Keratinocyte (primary cell): Measurements from ENCODE around the gene PRRT3. TPM values are rescaled to one million over a fixed set of nuclear protein-coding genes. Genes with fewer than 3 reads are reported as not detected.
A peak's percentile ranks its signal among the peaks of the same experiment; 100 is the strongest.

ENCODE experiments used
- DNase-seq: peaks from one replicate; pipeline ENCODE4 v3.0.0-alpha.2; 2011; ENCODE audit warnings: low read depth, missing footprints, low spot score
- FAIRE-seq: peaks from 2 replicates; lab custom pipeline; 2011; peaks lifted over from hg19 to GRCh38; lab: Jason Lieb, UNC
- H2AFZ ChIP-seq: 2 replicates; pipeline ENCODE4 v1.6.0; 2012; ENCODE audit warnings: low read length, control low read depth, inconsistent platforms; ENCODE audit not compliant: control insufficient read depth
- H3K27ac ChIP-seq: 2 replicates; pipeline ENCODE4 v1.5.1; 2011; ENCODE audit warnings: low read length; ENCODE audit not compliant: control insufficient read depth, insufficient read depth
- H3K27me3 ChIP-seq: 3 replicates; pipeline ENCODE4 v1.6.0; 2011; ENCODE audit warnings: low read length; ENCODE audit not compliant: control insufficient read depth, insufficient read depth; ENCODE audit errors: extremely low read depth
- H3K36me3 ChIP-seq, 2 experiments: 2 replicates in 1 of 2; 3 replicates in 1 of 2; pipeline ENCODE4 v1.5.1; 2011; ENCODE audit warnings: low read length in 2 of 2, mild to moderate bottlenecking in 1 of 2; ENCODE audit not compliant: control insufficient read depth in 2 of 2, insufficient read depth in 2 of 2; ENCODE audit errors: extremely low read depth in 1 of 2
- H3K4me1 ChIP-seq: 3 replicates; pipeline ENCODE4 v1.5.1; 2011; ENCODE audit warnings: low read length; ENCODE audit not compliant: control insufficient read depth, insufficient read depth; ENCODE audit errors: extremely low read depth
- H3K4me2 ChIP-seq: 3 replicates; pipeline ENCODE4 v1.6.0; 2011; ENCODE audit warnings: low read depth, low read length; ENCODE audit not compliant: control insufficient read depth, insufficient read depth; ENCODE audit errors: extremely low read depth
- H3K4me3 ChIP-seq, 3 experiments: fragments of 200-600 bp in 1 of 3; sonication (generic) in 1 of 3; 2 replicates in 2 of 3; 3 replicates in 1 of 3; pipeline ENCODE4 v1.5.1; 2011 to 2016; ENCODE audit warnings: low read length in 3 of 3, mild to moderate bottlenecking in 3 of 3, control low read depth in 2 of 3, inconsistent platforms in 1 of 3, low read depth in 1 of 3, mixed read lengths in 1 of 3, mixed run types in 1 of 3, moderate library complexity in 1 of 3; ENCODE audit not compliant: control insufficient read depth in 2 of 3, insufficient read depth in 2 of 3; ENCODE audit errors: extremely low read depth in 1 of 3
- H3K79me2 ChIP-seq: 2 replicates; pipeline ENCODE4 v1.6.0; 2012; ENCODE audit warnings: low read length; ENCODE audit not compliant: control insufficient read depth, insufficient read depth
- H3K9ac ChIP-seq: 3 replicates; pipeline ENCODE4 v1.6.0; 2011; ENCODE audit warnings: low read length; ENCODE audit not compliant: control insufficient read depth, insufficient read depth; ENCODE audit errors: extremely low read depth
- H3K9me1 ChIP-seq: 3 replicates; pipeline ENCODE4 v1.6.0; 2011; ENCODE audit warnings: low read length; ENCODE audit not compliant: control insufficient read depth, insufficient read depth; ENCODE audit errors: extremely low read depth
- H3K9me3 ChIP-seq: 2 replicates; pipeline ENCODE4 v1.5.1; 2012; ENCODE audit warnings: low read depth, low read length; ENCODE audit not compliant: control insufficient read depth
- H4K20me1 ChIP-seq: 3 replicates; pipeline ENCODE4 v1.6.0; 2011; ENCODE audit warnings: low read length; ENCODE audit not compliant: control insufficient read depth, insufficient read depth; ENCODE audit errors: extremely low read depth
- EZH2 ChIP-seq: IDR thresholded peaks from one replicate; pipeline ENCODE4 v1.6.1; 2012; ENCODE audit warnings: inconsistent platforms, mild to moderate bottlenecking, low read length, moderate library complexity
- dilution Hi-C: fragments of 300-500 bp; cut with MboI; formaldehyde crosslinking; loops from one replicate; pipeline ENCODE4 v1.7.0; 2020; ENCODE audit warnings: low sequenced_read_pairs; ENCODE audit not compliant: extremely low pct_ligation_motif_present
- polyA plus RNA-seq, 5 experiments: library from polyadenylated mRNA; depleted of rRNA in 3 of 5; stranded (reverse) in 3 of 5; stranded (forward) in 1 of 5; unstranded in 1 of 5; fragments of >200 nt; gene quantifications; 1 replicate in 1 of 5; 2 replicates in 3 of 5; 3 replicates in 1 of 5; pipeline versions ENCODE4 v1.2.1 to v1.2.3, GENCODE V29; 2011 to 2012; ENCODE audit warnings: missing spikeins in 2 of 5, low read depth in 1 of 5, low replicate concordance in 1 of 5
- TF ChIP-seq, protein P1 (sequence below), 3 experiments: IDR thresholded peaks in 1 of 3; conservative IDR thresholded peaks in 1 of 3; optimal IDR thresholded peaks in 1 of 3; 2 replicates in 2 of 3; 3 replicates in 1 of 3; pipeline versions ENCODE3 to v1.5.1; 2011; ENCODE audit warnings: low read length in 3 of 3, mild to moderate bottlenecking in 3 of 3, moderate library complexity in 2 of 3, control low read depth in 1 of 3, inconsistent platforms in 1 of 3; ENCODE audit not compliant: insufficient read depth in 2 of 3; ENCODE audit errors: extremely low read depth in 1 of 3

Gene PRRT3
- polyA plus RNA-seq, 1 donor (not counting 4 experiments of a cell fraction or from before 2014, with no cell fraction given) = 0.22 TPM

DNA sequence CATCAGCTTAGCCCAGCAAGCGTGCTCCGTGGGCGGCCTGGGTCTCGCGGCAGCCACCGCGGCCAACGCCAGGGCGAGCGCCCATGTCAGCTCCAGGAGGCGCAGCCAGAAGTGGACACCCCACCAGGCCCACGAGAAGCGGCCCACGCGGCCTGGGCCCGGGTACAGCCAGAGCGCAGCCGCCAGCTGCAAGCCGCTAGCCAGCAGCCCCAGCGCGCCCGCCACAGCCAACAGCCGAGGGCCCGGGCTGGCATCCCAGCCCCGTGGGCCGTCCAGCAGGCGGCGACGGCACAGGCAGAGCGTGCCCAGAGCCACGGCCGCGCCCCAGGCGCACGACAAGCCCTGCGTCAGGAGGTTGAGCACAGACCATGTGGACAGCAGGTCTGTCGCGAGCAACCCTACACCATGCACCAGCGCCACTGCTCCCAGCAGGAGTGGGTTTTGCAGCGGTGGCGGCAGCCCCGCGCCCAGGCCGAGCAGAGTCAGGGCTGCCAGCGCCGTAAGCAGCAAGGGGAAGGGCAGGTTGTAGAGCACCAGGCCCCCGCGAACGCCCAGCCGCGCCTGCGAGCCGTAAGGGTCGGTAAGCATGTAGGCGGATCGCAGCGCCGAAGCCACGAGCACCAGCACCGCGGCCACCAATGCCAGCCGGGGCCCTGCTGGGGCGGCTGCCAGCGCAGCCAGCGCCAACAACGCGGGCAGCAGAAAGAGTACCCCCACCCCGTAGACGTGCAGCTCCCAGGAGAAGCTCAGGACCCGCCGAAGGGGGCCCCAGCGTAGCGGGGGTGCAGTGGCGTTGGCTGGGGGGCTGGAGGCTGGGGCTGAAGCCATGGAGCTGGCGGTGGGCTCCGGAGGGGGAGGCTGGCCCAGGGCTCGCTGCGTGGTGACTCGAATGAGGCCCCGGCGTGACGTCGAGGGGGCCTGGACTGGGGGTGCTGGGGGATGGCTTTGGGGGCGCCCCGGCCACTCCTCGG is 4.9 kb downstream of the PRRT3 start:
- Histone ChIP-seq H3K4me1 (peaks cover 5% of the 10 kb centered on the region), H3K27me3 (no peaks in the 10 kb centered on the region), H2AFZ (peak overlapping the region; percentile 94), H3K9me1 (no peaks in the 10 kb centered on the region), H3K79me2 (no peaks in the 10 kb centered on the region), H3K4me3 (peak overlapping the region; percentile 48 to 78 (median 52)), H3K27ac (no peak overlapping the region), H3K36me3 (peaks cover 0 to 12% of the 10 kb centered on the region in 2 experiments), H4K20me1 (no peaks in the 10 kb centered on the region), H3K9ac (peak overlapping the region; percentile 80), H3K9me3 (no peaks in the 10 kb centered on the region), H3K4me2 (peak overlapping the region; percentile 85)
- dilution Hi-C loops = no loop called here
- FAIRE-seq (no peak), DNase-seq (no peak)
- TF ChIP-seq, protein P1, sequence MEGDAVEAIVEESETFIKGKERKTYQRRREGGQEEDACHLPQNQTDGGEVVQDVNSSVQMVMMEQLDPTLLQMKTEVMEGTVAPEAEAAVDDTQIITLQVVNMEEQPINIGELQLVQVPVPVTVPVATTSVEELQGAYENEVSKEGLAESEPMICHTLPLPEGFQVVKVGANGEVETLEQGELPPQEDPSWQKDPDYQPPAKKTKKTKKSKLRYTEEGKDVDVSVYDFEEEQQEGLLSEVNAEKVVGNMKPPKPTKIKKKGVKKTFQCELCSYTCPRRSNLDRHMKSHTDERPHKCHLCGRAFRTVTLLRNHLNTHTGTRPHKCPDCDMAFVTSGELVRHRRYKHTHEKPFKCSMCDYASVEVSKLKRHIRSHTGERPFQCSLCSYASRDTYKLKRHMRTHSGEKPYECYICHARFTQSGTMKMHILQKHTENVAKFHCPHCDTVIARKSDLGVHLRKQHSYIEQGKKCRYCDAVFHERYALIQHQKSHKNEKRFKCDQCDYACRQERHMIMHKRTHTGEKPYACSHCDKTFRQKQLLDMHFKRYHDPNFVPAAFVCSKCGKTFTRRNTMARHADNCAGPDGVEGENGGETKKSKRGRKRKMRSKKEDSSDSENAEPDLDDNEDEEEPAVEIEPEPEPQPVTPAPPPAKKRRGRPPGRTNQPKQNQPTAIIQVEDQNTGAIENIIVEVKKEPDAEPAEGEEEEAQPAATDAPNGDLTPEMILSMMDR (optimal IDR thresholded peaks at IDR 0.05 in 1 of 3, IDR thresholded peaks at IDR 0.05 in 1 of 3, conservative IDR thresholded peaks at IDR 0.05 in 1 of 3; ENCODE audit: extremely low read depth in 1 of 3, insufficient read depth in 2 of 3, low read length in 3 of 3) = peak; percentile 37 to 76 (median 72)
- TF ChIP-seq EZH2 = no peak

DNA sequence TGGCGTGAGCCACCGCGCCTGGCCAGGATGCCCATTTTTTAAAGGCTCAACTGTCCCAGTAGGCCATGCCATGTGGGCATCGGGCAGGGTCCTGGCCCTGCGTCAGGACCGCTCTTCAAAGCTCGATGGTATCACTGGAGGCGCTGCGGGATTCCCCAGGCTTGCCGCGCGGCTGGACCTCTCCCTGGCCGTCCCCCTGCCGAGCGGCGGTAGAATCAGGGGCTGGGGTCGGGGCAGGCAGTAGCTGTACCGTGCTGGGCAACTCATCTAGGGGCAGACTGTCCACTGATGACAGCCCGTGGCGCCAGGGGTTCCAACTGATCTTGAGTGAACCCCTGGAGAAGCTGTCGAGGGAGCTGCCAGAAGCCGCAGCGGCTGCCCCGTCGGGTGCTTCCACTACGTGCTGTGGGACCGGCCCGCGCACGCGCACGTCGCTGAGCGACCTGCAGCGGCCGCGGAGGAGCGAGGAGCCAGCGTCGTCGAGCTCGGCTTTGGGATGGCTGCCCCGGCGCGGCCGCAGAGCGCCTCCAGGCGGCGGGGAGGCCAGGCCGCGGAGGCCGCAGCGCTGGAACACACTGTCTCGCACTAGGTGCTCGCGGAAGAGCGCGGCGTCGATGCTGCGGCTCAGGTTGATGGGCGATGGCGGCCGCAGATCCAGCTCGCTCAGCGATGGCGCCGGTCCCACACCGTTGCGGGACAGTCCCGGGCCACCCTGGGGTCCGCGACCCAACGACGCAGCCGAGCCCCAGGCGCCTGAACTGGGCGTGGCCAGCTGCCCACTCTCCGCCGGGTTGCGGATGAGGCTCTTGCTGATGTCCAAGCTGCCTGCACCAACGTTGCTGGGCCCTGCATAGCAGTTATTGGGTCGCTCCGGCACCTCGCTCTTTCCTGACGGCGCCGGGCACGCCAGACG is 5.8 kb downstream of the PRRT3 start:
- Histone ChIP-seq H3K9ac (peak overlapping the region; percentile 80), H3K4me1 (peaks cover 5% of the 10 kb centered on the region), H3K36me3 (peaks cover 0 to 12% of the 10 kb centered on the region in 2 experiments), H3K9me3 (no peaks in the 10 kb centered on the region), H3K4me3 (peak overlapping the region; percentile 52 to 79 (median 78)), H3K4me2 (peak overlapping the region; percentile 85), H2AFZ (peak overlapping the region; percentile 94), H3K27me3 (no peaks in the 10 kb centered on the region), H3K9me1 (no peaks in the 10 kb centered on the region), H3K27ac (peak overlapping the region; percentile 69), H4K20me1 (no peaks in the 10 kb centered on the region), H3K79me2 (no peaks in the 10 kb centered on the region)
- FAIRE-seq (no peak), DNase-seq (no peak)
- dilution Hi-C loops = no loop called here
- no peak for TF ChIP-seq EZH2
- TF ChIP-seq, protein P1 (optimal IDR thresholded peaks at IDR 0.05 in 1 of 3, IDR thresholded peaks at IDR 0.05 in 1 of 3, conservative IDR thresholded peaks at IDR 0.05 in 1 of 3; ENCODE audit: extremely low read depth in 1 of 3, insufficient read depth in 2 of 3, low read length in 3 of 3) = peak; percentile 54 to 94 (median 86)
